HG03175 (cell line): ENCODE measurements around the gene MDH1.

Experiments used
- ATAC-seq: cut with Tn5 transposase; IDR thresholded peaks from one replicate; pipeline ENCODE4 v1.9.1; 2021; ENCODE audit warnings: mild to moderate bottlenecking, moderate library complexity; ENCODE audit not compliant: unreplicated experiment

MDH1 gene

GRCh38 chr2:63628403-63628942 is 39.7 kb downstream of the MDH1 start:
- no peak for ATAC-seq

DNA sequence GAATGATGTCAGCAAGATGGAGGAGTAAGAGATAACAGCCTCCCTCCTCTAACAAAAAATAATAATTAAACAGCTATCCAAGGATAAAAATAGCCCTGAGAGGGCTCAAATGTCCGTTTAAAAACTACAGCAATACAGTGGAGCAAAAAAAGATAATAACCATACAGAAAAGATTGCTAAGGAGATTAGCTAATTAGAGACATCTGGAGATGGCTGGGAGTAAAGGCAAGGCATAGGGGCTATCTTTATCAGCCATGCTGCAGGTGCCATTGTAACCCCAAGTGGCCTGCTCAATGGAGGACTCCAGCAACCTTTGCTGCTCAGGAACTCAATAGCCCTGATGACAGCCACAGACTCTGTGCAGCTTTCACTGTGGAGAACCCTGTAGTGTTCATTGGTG is 42.7 kb downstream of the MDH1 start:
- no peak for ATAC-seq

GRCh38 chr2:63632382-63632781 is 43.6 kb downstream of the MDH1 start:
- ATAC-seq, result no peak

DNA sequence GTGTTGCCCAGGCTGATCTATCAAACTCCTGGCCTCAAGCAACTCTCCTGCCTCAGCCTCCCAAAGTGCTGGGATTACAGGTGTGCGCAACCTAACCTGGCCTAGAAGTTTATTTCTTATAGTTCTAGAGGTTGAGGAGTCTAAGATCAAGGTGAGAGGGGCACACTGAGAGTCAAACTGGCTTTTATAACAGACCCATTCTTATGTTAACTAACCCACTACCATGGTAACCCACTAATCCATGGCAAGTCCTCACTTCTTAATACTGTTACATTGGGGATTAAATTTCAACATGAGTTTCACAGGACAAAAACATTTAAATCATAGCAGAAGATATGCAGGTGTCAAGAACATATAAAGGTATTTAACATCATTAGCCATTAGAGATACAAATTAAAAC is 50.6 kb downstream of the MDH1 start:
- no peak for ATAC-seq

DNA sequence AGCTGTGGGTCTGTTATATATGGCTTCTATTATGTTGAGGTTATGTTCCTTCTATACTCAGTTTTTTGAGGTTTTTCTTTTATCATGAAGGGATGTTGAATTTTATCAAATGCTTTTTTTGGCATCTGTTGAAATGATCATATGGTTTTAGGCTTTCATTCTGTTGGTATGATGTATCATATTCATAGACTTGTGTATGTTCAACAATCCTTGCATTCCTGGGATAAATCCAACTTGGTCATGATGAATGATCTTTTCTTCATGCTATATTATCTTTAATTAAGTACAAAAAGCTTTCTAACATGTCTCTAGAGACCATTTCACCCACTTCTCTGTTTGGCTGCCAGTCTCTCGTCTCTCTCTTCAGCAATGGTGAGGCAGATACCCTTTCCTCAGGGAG is 54.2 kb downstream of the MDH1 start:
- ATAC-seq, result no peak

DNA sequence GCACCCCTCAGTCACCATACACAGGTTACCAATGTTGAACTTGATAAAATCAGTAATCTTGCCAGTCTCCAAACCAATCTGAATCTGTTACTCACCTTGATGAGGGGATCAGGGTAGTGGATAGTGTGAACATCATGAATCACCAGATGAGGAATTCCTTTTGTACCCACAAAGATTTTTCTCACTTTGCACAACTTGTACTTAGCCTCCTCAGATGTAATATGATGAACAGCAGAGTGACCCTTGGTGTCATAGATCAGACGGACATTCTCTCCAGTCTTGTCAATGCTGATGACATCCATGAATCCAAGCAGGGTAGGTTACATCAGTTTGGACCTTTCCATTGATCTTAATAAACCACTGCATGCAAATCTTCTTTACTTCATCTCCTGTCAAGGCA is 54.7 kb downstream of the MDH1 start:
- no peak for ATAC-seq

- ATAC-seq, result no peak
Measured at GRCh38 chr2:63648632-63649031, 59.9 kb downstream of the MDH1 start.

GRCh38 chr2:63649829-63650228 is 61.1 kb downstream of the MDH1 start:
- no peak for ATAC-seq

DNA sequence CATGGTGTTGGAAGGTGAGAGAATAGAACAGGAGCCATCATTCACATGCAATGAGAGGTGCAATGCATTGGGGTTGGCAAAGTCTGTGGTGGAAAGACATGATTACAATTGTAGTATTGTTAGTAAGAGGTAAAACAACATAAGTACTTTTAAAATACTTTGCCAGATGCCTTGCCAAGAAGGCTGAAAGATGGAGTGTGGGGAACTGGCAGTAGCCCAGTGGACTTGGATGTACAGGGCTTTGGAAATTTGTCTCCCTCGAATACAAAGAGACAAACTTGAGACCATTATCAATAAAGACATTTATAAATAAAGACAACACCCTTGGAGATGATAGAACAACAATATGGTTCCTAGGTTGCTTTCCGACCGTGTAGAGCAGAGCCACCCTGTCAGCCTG is 62.0 kb downstream of the MDH1 start:
- no peak for ATAC-seq

- ATAC-seq, result no peak
Measured at GRCh38 chr2:63651356-63651755, 62.6 kb downstream of the MDH1 start.

DNA sequence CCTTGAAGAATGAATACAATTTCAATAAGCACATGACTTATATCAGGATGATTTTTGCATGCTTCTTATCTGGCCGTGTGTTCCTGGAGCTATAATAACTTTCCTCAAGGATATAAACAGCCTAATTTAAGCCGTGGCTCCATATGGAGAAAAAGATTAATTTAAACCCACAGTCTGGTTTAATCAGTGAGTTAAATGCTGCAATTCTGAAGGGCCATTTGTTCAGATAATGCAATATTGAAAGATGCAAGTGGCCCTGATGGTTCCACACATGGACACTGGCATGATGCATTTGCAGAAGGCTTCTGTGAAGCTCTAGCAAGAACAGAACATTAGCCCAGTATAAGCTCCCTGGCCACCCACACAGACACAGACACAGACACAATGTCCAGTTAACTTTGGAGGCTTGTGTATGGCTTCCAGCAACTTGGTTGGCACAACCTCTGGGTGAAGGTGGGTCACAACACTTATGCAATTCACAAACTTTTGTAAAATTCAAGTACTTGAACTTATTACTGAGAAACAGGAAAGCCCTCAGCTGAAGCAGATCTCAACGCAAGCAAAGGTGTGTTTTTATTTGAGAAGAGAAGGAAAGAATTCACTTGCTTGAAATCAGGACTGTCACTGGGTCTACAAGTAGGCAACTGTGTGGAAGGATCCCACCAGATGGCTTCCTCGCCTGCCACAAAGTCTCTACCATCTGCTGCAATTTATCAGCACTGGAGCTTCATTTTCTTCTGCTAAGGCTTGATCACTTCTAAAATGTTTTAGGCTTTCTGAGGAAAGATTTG is 63.3 kb downstream of the MDH1 start:
- ATAC-seq, result no peak

DNA sequence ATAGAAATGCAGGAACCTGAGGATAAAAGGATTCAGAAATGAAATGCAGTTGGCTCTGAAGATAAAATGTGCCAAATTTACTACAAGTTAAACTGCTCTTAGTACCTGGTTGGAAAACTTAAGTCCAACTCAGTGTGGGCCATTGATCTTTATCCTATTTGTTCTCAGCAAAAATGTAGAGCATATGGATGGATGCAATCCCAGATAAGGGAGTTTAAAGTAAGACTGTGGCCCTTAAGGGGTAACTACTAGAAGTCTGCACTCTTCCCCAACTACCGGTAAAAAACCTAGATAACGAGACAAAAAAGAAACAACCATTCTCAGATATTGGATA is 63.9 kb downstream of the MDH1 start:
- no peak for ATAC-seq

- ATAC-seq, result no peak
Measured at GRCh38 chr2:63654959-63655358, 66.2 kb downstream of the MDH1 start.
